ENCODE results near the gene CTNNAL1.

Gene CTNNAL1

DNA sequence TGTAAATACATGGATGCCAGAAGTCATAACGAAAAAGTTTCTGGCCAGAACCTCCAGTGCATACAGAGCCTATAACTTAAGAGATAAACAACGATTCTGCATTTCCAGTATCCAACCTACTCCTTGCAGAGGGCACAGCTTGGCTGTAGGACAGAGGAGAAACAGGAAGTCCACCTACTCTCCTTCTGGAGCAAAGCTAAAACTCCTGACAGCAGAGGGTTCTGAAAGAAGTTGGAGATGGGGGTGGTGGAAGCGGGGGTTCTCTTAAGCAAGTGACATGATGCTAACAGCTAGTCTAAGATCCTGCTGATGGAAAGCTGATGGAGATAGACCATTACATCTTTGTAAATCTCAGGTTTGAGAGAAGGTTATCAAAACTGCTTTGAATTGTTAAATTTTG is 35.5 kb upstream of the CTNNAL1 start:
- TF ChIP-seq, protein P1, sequence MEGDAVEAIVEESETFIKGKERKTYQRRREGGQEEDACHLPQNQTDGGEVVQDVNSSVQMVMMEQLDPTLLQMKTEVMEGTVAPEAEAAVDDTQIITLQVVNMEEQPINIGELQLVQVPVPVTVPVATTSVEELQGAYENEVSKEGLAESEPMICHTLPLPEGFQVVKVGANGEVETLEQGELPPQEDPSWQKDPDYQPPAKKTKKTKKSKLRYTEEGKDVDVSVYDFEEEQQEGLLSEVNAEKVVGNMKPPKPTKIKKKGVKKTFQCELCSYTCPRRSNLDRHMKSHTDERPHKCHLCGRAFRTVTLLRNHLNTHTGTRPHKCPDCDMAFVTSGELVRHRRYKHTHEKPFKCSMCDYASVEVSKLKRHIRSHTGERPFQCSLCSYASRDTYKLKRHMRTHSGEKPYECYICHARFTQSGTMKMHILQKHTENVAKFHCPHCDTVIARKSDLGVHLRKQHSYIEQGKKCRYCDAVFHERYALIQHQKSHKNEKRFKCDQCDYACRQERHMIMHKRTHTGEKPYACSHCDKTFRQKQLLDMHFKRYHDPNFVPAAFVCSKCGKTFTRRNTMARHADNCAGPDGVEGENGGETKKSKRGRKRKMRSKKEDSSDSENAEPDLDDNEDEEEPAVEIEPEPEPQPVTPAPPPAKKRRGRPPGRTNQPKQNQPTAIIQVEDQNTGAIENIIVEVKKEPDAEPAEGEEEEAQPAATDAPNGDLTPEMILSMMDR (IDR thresholded peaks at IDR 0.05; ENCODE audit: control insufficient read depth, insufficient read depth, low read depth, low read length, missing control alignments) = no peak

DNA sequence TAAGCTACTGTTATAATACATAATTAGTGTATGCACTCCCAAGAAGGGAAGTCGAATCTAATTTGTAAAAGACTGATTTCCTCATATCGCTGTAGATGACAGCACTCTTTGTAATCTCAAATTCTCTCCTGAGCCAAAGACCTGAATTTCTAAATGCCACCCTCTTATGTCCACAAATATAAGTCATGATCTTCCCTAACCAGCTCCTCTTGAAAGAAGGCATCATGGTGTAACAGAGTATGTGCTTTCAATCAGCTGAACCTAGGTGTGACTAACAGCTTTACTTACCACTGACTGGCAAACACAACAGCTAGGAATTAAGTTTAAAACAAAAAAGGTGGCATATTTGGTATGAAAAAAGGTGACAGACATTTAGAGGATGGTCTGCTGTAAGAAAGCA is 34.0 kb upstream of the CTNNAL1 start:
- H3K4me3 ChIP-seq (ENCODE audit: control insufficient read depth, low read depth, low read length) = no peak overlapping the region
- TF ChIP-seq, protein P1 (IDR thresholded peaks at IDR 0.05; ENCODE audit: control insufficient read depth, insufficient read depth, low read depth, low read length, missing control alignments) = no peak
- no peak for DNase-seq (ENCODE audit: low read depth)

More for the DNA sequence above, 35.5 kb upstream of the CTNNAL1 start:
- DNase-seq (ENCODE audit: low read depth) = no peak
- no peak overlapping the region for H3K4me3 ChIP-seq (ENCODE audit: control insufficient read depth, low read depth, low read length)

DNA sequence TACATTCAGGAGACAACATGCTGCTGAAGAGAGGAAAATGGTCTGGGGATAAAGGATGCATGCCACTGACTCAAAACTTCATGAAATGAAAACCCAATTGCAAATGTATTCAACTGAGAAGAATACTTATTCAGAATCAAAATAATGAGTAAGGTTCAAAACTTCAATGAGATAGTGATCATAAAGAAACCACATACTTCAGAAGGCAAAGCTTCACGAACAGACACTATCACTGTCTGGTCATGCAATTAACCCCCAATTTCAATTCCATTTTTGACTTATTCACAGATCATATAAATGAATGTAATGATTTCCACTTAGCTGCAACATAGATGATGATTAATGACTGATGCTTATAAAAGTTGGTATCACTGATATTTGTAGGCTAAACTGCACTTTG is 33.0 kb upstream of the CTNNAL1 start:
- DNase-seq (ENCODE audit: low read depth) = no peak
- H3K4me3 ChIP-seq (ENCODE audit: control insufficient read depth, low read depth, low read length) = no peak overlapping the region
- TF ChIP-seq, protein P1 (IDR thresholded peaks at IDR 0.05; ENCODE audit: control insufficient read depth, insufficient read depth, low read depth, low read length, missing control alignments) = no peak

DNA sequence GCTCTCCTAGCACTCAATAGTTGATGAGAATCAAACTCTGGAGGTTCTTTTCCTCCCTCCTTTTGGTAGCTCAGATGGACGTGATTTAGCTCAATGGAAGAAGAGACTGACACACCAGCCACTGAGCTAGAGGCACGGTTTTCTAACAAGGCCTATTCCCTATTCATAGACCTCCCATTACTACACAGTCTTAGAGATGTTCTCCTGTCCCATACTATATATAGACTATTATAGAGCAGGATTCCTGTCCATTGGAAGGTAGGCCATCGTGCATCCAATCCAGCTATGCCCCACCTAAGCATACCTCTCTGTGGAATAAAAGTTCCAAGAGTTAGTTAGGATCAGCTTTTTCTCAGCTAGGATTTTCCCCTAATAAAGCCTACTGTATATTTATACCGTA is 30.3 kb upstream of the CTNNAL1 start:
- H3K4me3 ChIP-seq (ENCODE audit: control insufficient read depth, low read depth, low read length) = no peak overlapping the region
- TF ChIP-seq, protein P1 (IDR thresholded peaks at IDR 0.05; ENCODE audit: control insufficient read depth, insufficient read depth, low read depth, low read length, missing control alignments) = no peak
- no peak for DNase-seq (ENCODE audit: low read depth)

DNA sequence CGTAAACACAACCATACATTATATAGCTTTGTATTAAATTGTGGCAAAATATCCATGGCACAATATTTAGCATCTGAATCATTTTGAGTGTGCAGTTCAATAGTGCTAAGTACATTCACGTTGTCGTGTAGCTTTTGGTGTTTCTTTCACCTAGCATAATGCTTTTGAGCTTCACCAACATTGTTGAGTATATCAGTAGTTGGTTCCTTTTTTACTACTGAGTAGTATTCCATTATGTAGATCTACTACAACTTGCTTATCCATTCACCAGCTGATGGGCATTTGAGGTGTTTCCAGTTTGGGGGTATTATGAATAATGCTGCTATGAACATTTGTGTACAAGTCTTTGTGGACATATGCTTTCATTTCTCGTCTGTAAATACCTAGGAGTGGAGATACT is 27.3 kb upstream of the CTNNAL1 start:
- no peak for DNase-seq (ENCODE audit: low read depth)
- TF ChIP-seq, protein P1 (IDR thresholded peaks at IDR 0.05; ENCODE audit: control insufficient read depth, insufficient read depth, low read depth, low read length, missing control alignments) = no peak
- no peak overlapping the region for H3K4me3 ChIP-seq (ENCODE audit: control insufficient read depth, low read depth, low read length)

DNA sequence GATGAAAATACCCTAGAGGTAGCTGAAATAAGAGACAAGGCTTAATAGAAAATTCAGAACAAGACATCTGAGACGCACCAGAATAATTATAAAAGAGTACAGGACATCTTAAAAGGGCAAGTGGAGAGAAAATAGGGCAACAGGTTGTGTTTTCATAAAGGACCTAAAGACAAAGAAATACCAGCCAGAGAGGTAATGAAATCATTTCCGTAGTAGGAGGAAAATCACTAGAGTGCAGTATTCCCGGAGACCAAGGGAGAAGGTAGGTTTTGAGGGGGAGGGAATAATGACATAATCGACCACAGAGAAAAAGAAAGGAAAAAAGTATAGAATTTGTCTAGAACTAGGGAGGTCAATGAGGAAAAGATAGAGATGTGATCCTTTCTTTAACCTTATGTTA is 26.2 kb upstream of the CTNNAL1 start:
- TF ChIP-seq, protein P1 (IDR thresholded peaks at IDR 0.05; ENCODE audit: control insufficient read depth, insufficient read depth, low read depth, low read length, missing control alignments) = no peak
- DNase-seq (ENCODE audit: low read depth) = no peak
- no peak overlapping the region for H3K4me3 ChIP-seq (ENCODE audit: control insufficient read depth, low read depth, low read length)

All from AG09309 (cell line).